Measurements from ENCODE around the gene B3GNT7. TPM values are rescaled to one million over a fixed set of nuclear protein-coding genes. Genes with fewer than 3 reads are reported as not detected.

The B3GNT7 gene
- total and polyA plus RNA-seq, 2 of the 4 experiments (the other 2 are of a cell fraction), result under 0.01 to 0.03 TPM

DNA sequence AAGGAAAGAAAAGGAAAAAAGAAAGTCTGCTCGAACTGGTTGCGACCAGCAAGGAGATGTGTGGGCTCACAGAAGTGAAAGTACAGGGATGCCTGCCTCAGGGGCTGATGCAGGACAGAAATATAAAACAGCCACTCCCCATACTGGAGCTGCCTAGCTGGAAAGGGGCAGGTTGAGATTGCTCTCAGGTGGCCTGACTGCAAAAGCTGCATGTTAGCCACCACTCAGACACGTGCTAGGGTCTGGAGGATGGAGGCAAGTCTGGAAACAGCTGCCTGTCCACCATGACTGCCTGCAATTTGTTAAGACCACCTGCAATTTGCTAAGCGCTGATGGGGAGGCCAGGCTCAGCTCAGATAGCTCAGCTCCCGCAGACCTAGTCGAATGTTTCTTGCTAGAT, 17.9 kb downstream of the B3GNT7 start:
- Histone ChIP-seq H3K36me3 (ENCODE audit: control insufficient read depth, insufficient read depth, low read length) (no peaks in the 10 kb centered on the region), H4K8ac (ENCODE audit: low read depth in 2 of 2, low read length in 2 of 2) (no peak overlapping the region), H2AK9ac (replicated peaks; ENCODE audit: low read depth, low read length, poor library complexity) (peak overlapping the region; percentile 85), H4K91ac (ENCODE audit: insufficient read depth, low read depth, low read length) (no peak overlapping the region), H3K56ac (ENCODE audit: extremely low read depth, insufficient read depth, low read length) (no peak overlapping the region), H4K5ac (ENCODE audit: low read depth, low read length) (no peak overlapping the region), H3K4ac (ENCODE audit: low read depth, low read length) (no peak overlapping the region; the same call in 1 of the 2 replicates), H3K27ac (ENCODE audit: insufficient read depth, low read length) (no peak overlapping the region), H3K23ac (ENCODE audit: low read depth, low read length) (no peak overlapping the region), H3K18ac (ENCODE audit: low read depth, low read length) (no peak overlapping the region), H3K4me3 (ENCODE audit: insufficient read depth, low read depth, low read length) (no peak overlapping the region), H3K9me3 (ENCODE audit: control insufficient read depth, insufficient read depth, low read length) (no peaks in the 10 kb centered on the region), H3K4me2 (ENCODE audit: low read depth, low read length) (no peak overlapping the region), H2BK15ac (ENCODE audit: low read depth, low read length) (no peak overlapping the region), H3K4me1 (ENCODE audit: control insufficient read depth, insufficient read depth, low read length) (0 out of 2 replicates have a peak, but pooled peaks cover 3% of the 10 kb centered on the region), H2BK5ac (ENCODE audit: low read depth, low read length, poor library complexity, severe bottlenecking) (no peak overlapping the region), H2BK20ac (ENCODE audit: low read depth, low read length) (no peak overlapping the region), H2AK5ac (ENCODE audit: low read depth, low read length) (no peak overlapping the region), H2BK120ac (ENCODE audit: low read depth, low read length) (0 out of 2 replicates have a peak overlapping the region, but pooled peaks have one; percentile 32), H3K79me1 (ENCODE audit: low read depth in 1 of 2, low read length in 2 of 2) (no peaks in the 10 kb centered on the region), H3K14ac (replicated peaks; ENCODE audit: low read depth, low read length) (no peak overlapping the region; the same call in 1 of the 2 replicates), H2AFZ (replicated peaks; ENCODE audit: low read length, poor library complexity) (peak overlapping the region; percentile 43), H3K9me1 (ENCODE audit: insufficient read depth, low read length) (no peaks in the 10 kb centered on the region), H4K20me1 (ENCODE audit: insufficient read depth, low read length) (no peaks in the 10 kb centered on the region), H3K27me3 (ENCODE audit: control insufficient read depth, insufficient read depth, low read length) (no peaks in the 10 kb centered on the region), H3K9ac (ENCODE audit: low read depth, low read length) (no peak overlapping the region)
- WGBS, 2 experiments (ENCODE audit: extremely low coverage in 2 of 2, insufficient read length in 1 of 2), result 67% methylated on average over 1 of the region's 6 CpGs; no CpG with 5 or more reads in 1 of the 2 experiments
- no TSS peak for BruUV-seq (replicated peaks)
- intact Hi-C loops (cut with micrococcal nuclease) (loop anchor here (2.0 kb wide), 2 partner anchors 309 to 511 kb away; no protein-coding TSS in a partner anchor), in situ Hi-C loops (cut with MboI; ENCODE audit: low sequenced_read_pairs) (loop anchor here (5.0 to 10.0 kb wide), 3 partner anchors 116 to 309 kb away; no protein-coding TSS in a partner anchor), dilution Hi-C loops (cut with HindIII; ENCODE audit: low sequenced_read_pairs, unreplicated experiment) (no loop called here)
- ChIA-PET POLR2A (ENCODE audit: unreplicated experiment) (no interaction called here), CTCF (interaction anchor here (1.3 to 1.8 kb wide), 2 partner anchors 15 to 186 kb away, joined by 3 to 5 read pairs; no protein-coding TSS in a partner anchor)
- no peak for DNase-seq
- TF ChIP-seq MAFK (IDR thresholded peaks at IDR 0.05; ENCODE audit: low read depth, low read length) (no peak), NFE2L2 (IDR thresholded peaks at IDR 0.05; ENCODE audit: low read depth, low read length) (no peak), MXI1 (IDR thresholded peaks at IDR 0.05; ENCODE audit: borderline replicate concordance, low read depth, low read length) (no peak), FOS (IDR thresholded peaks at IDR 0.05; ENCODE audit: low read depth, low read length) (no peak), POLR2A (IDR thresholded peaks at IDR 0.05; ENCODE audit: low read depth, low read length) (no peak), RAD21 (IDR thresholded peaks at IDR 0.05; ENCODE audit: low read length) (no peak), RCOR1 (IDR thresholded peaks at IDR 0.05; ENCODE audit: insufficient replicate concordance, low read length) (no peak), MAZ (IDR thresholded peaks at IDR 0.05; ENCODE audit: borderline replicate concordance, low read depth, low read length) (no peak), CEBPB (IDR thresholded peaks at IDR 0.05; ENCODE audit: low read depth, low read length) (no peak), BHLHE40 (IDR thresholded peaks at IDR 0.05; ENCODE audit: low read depth, low read length) (no peak), RFX5 (IDR thresholded peaks at IDR 0.05; ENCODE audit: low read depth, low read length) (no peak)
- TF ChIP-seq, protein P1, sequence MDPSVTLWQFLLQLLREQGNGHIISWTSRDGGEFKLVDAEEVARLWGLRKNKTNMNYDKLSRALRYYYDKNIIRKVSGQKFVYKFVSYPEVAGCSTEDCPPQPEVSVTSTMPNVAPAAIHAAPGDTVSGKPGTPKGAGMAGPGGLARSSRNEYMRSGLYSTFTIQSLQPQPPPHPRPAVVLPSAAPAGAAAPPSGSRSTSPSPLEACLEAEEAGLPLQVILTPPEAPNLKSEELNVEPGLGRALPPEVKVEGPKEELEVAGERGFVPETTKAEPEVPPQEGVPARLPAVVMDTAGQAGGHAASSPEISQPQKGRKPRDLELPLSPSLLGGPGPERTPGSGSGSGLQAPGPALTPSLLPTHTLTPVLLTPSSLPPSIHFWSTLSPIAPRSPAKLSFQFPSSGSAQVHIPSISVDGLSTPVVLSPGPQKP (IDR thresholded peaks at IDR 0.05; ENCODE audit: borderline replicate concordance, low read depth, low read length), result no peak
- TF ChIP-seq, protein P2, sequence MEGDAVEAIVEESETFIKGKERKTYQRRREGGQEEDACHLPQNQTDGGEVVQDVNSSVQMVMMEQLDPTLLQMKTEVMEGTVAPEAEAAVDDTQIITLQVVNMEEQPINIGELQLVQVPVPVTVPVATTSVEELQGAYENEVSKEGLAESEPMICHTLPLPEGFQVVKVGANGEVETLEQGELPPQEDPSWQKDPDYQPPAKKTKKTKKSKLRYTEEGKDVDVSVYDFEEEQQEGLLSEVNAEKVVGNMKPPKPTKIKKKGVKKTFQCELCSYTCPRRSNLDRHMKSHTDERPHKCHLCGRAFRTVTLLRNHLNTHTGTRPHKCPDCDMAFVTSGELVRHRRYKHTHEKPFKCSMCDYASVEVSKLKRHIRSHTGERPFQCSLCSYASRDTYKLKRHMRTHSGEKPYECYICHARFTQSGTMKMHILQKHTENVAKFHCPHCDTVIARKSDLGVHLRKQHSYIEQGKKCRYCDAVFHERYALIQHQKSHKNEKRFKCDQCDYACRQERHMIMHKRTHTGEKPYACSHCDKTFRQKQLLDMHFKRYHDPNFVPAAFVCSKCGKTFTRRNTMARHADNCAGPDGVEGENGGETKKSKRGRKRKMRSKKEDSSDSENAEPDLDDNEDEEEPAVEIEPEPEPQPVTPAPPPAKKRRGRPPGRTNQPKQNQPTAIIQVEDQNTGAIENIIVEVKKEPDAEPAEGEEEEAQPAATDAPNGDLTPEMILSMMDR (conservative IDR thresholded peaks at IDR 0.05; ENCODE audit: low read depth, low read length), result no peak
- TF ChIP-seq, protein P3, sequence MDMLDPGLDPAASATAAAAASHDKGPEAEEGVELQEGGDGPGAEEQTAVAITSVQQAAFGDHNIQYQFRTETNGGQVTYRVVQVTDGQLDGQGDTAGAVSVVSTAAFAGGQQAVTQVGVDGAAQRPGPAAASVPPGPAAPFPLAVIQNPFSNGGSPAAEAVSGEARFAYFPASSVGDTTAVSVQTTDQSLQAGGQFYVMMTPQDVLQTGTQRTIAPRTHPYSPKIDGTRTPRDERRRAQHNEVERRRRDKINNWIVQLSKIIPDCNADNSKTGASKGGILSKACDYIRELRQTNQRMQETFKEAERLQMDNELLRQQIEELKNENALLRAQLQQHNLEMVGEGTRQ (IDR thresholded peaks at IDR 0.05; ENCODE audit: low read depth, low read length), result no peak
- ATAC-seq (ENCODE audit: low read depth), result no peak

Measured in IMR-90 (cell line).